ENCODE results near the gene NMRK2. TPM values are rescaled to one million over a fixed set of nuclear protein-coding genes. Genes with fewer than 3 reads are reported as not detected.

Gene NMRK2
- total RNA-seq (2022; extraction: Qiagen RNA extraction; ENCODE audit: low read depth) = not detected in 5 replicates

GRCh38 chr19:3932931-3933810 lies at the start of gene NMRK2:
NMRK2 (plus strand) TSS chr19:3933069; CDS start chr19:3933672, 603 bp downstream.

GRCh38 chr19:3970808-3971598 lies 38.1 kb downstream of the NMRK2 start, which contains the start of gene DAPK3:
DAPK3 (minus strand) TSS chr19:3971099; CDS start chr19:3969735, 1,364 bp downstream.

GRCh38 chr19:3984908-3985642 lies 52.2 kb downstream of the NMRK2 start, which contains the start of gene EEF2:
EEF2 (minus strand) TSS chr19:3985463; CDS start chr19:3985380, 83 bp downstream.

Other genes with a start within 250 kb of the NMRK2 start
- 9.1 to 13.8 TPM (median 12.0 TPM) in 5 replicates for gene PIP5K1C, start 232.6 kb upstream of the NMRK2 start, total RNA-seq (2022; extraction: Qiagen RNA extraction; ENCODE audit: low read depth)
- gene TJP3, start 224.7 kb upstream of the NMRK2 start, total RNA-seq (2022; extraction: Qiagen RNA extraction; ENCODE audit: low read depth) = 0.19 to 0.96 TPM (median 0.74 TPM) in 5 replicates
- gene APBA3, start 171.4 kb upstream of the NMRK2 start, total RNA-seq (2022; extraction: Qiagen RNA extraction; ENCODE audit: low read depth) = 11.8 to 15.4 TPM (median 12.4 TPM) in 5 replicates
- gene MRPL54, start 170.4 kb upstream of the NMRK2 start, total RNA-seq (2022; extraction: Qiagen RNA extraction; ENCODE audit: low read depth) = 62.0 to 80.2 TPM (median 67.1 TPM) in 5 replicates
- gene RAX2, start 160.8 kb upstream of the NMRK2 start, total RNA-seq (2022; extraction: Qiagen RNA extraction; ENCODE audit: low read depth) = not detected in 5 replicates
- gene MATK, start 146.7 kb upstream of the NMRK2 start, total RNA-seq (2022; extraction: Qiagen RNA extraction; ENCODE audit: low read depth) = 1.1 to 2.1 TPM (median 1.7 TPM) in 5 replicates
- 0.14 to 0.16 TPM in 2 of 5 replicates, not detected in the others for gene ZFR2, start 64.0 kb upstream of the NMRK2 start, total RNA-seq (2022; extraction: Qiagen RNA extraction; ENCODE audit: low read depth)
- 0.05 to 0.12 TPM (median 0.11 TPM) in 4 of 5 replicates, not detected in the other for gene ATCAY, start 52.4 kb upstream of the NMRK2 start, total RNA-seq (2022; extraction: Qiagen RNA extraction; ENCODE audit: low read depth)
- 47.6 to 56.3 TPM (median 52.9 TPM) in 5 replicates for gene DAPK3, start 38.0 kb downstream of the NMRK2 start, total RNA-seq (2022; extraction: Qiagen RNA extraction; ENCODE audit: low read depth)
- 884 to 1,119 TPM (median 1,105 TPM) in 5 replicates for gene EEF2, start 52.4 kb downstream of the NMRK2 start, total RNA-seq (2022; extraction: Qiagen RNA extraction; ENCODE audit: low read depth)
- gene PIAS4, start 74.7 kb downstream of the NMRK2 start, total RNA-seq (2022; extraction: Qiagen RNA extraction; ENCODE audit: low read depth) = 12.2 to 19.1 TPM (median 16.8 TPM) in 5 replicates
- gene ZBTB7A, start 133.8 kb downstream of the NMRK2 start, total RNA-seq (2022; extraction: Qiagen RNA extraction; ENCODE audit: low read depth) = 12.3 to 20.4 TPM (median 17.9 TPM) in 5 replicates
- gene MAP2K2, start 191.1 kb downstream of the NMRK2 start, total RNA-seq (2022; extraction: Qiagen RNA extraction; ENCODE audit: low read depth) = 96.7 to 143 TPM (median 135 TPM) in 5 replicates
- gene CREB3L3, start 220.6 kb downstream of the NMRK2 start, total RNA-seq (2022; extraction: Qiagen RNA extraction; ENCODE audit: low read depth) = 0.03 to 0.15 TPM (median 0.09 TPM) in 3 of 5 replicates, not detected in the others
- gene SIRT6, start 249.5 kb downstream of the NMRK2 start, total RNA-seq (2022; extraction: Qiagen RNA extraction; ENCODE audit: low read depth) = 22.0 to 32.6 TPM (median 31.3 TPM) in 5 replicates
- gene ANKRD24, start 249.6 kb downstream of the NMRK2 start, total RNA-seq (2022; extraction: Qiagen RNA extraction; ENCODE audit: low read depth) = 0.12 to 0.28 TPM (median 0.21 TPM) in 5 replicates

All from A549 treated with CpdA at 1 μM for 4 hours (cell line).